ENCODE measurements around the gene CCNI2.
A peak's percentile ranks its signal among the peaks of the same experiment; 100 is the strongest.

The CCNI2 gene

DNA sequence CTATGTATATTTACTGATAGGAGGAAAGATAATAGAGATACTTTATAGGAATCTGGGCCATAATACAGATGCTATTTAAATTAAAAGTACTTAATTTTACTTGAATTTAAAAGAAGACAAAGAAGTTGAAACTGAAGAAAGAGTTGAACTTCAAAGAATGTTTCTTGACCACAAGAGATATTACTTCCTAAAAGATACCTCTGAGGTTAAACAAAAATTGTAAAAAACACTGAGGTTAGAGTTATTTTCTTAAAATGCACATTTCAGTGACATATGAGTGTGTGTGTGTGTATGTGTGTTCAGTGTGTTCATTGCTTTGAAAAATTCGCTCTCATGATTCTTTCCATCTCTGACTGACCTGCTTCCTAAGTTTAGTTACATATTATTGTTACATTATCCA is 33.4 kb downstream of the CCNI2 start:
- Histone ChIP-seq H3K4me3 (no peak overlapping the region), H3K27ac (no peak overlapping the region)
- DNase-seq (ENCODE audit: low spot score), result no peak
- no peak for TF ChIP-seq CTCF (IDR thresholded peaks at IDR 0.05)

DNA sequence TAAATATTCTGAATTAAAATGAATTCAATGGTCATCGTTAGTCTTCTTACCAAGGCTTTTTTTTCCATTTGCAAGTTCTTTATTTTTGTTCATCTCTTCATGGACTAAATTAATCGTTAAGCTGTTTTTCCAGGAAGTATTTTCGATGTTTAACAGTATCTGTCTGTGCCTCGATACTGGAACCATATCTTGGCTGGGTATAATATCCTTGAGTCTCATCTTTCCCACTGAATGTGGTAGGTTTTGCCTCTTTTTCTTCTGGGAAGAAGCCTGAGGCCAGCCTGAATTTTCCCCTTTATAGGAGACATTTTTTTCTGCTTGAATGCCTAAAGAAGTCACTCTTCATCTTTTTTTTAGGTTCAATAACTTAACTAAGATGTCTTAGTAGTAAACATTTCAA is 33.8 kb downstream of the CCNI2 start:
- Histone ChIP-seq H3K27ac (no peak overlapping the region), H3K4me3 (no peak overlapping the region)
- no peak for DNase-seq (ENCODE audit: low spot score)
- no peak for TF ChIP-seq CTCF (IDR thresholded peaks at IDR 0.05)

GRCh38 chr5:132782101-132782500 is 34.9 kb downstream of the CCNI2 start:
- peak; percentile 45 for DNase-seq (ENCODE audit: low spot score)
- Histone ChIP-seq H3K27ac (no peak overlapping the region), H3K4me3 (no peak overlapping the region)
- TF ChIP-seq CTCF (IDR thresholded peaks at IDR 0.05), result no peak

- Histone ChIP-seq H3K27ac (no peak overlapping the region), H3K4me3 (peak overlapping the region; percentile 35)
- TF ChIP-seq CTCF (IDR thresholded peaks at IDR 0.05), result no peak
These were observed 38.1 kb downstream of the CCNI2 start for GRCh38 chr5:132785365-132785764.

DNA sequence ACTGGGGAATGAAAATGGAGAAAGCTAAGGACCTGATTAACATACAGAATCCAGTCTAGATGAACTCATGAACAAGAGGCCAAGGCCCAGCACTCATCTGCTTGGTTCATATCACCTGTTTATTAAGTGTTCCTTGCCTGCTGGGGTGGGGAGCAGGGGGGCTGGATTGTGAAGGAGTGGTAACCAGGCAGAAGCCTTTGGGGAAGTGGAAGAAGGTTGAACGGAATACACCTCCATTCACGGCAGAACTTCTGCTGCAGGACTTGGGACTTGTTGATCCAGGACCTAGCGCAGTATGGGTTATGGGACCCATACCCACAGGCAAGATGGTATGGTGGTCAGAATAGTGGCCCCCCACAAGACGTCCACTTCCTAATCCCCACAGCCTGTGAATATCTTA is 38.6 kb downstream of the CCNI2 start:
- no peak for TF ChIP-seq CTCF (IDR thresholded peaks at IDR 0.05)
- H3K4me3 ChIP-seq, result no peak overlapping the region
- H3K27ac ChIP-seq, result no peak overlapping the region
- no peak for DNase-seq (ENCODE audit: low spot score)

More at GRCh38 chr5:132785365-132785764, 38.1 kb downstream of the CCNI2 start:
- DNase-seq (ENCODE audit: low spot score), result no peak

GRCh38 chr5:132787076-132787475 is 39.9 kb downstream of the CCNI2 start:
- no peak overlapping the region for H3K4me3 ChIP-seq
- no peak for DNase-seq (ENCODE audit: low spot score)
- H3K27ac ChIP-seq, result no peak overlapping the region
- TF ChIP-seq CTCF (IDR thresholded peaks at IDR 0.05), result no peak

- no peak for TF ChIP-seq CTCF (IDR thresholded peaks at IDR 0.05)
- no peak overlapping the region for H3K27ac ChIP-seq
- no peak for DNase-seq (ENCODE audit: low spot score)
These were observed 41.3 kb downstream of the CCNI2 start for GRCh38 chr5:132788508-132788907.

More at GRCh38 chr5:132788508-132788907, 41.3 kb downstream of the CCNI2 start:
- H3K4me3 ChIP-seq, result no peak overlapping the region
